ENCODE results near the gene CACNA2D4.

- TF ChIP-seq, protein P1, sequence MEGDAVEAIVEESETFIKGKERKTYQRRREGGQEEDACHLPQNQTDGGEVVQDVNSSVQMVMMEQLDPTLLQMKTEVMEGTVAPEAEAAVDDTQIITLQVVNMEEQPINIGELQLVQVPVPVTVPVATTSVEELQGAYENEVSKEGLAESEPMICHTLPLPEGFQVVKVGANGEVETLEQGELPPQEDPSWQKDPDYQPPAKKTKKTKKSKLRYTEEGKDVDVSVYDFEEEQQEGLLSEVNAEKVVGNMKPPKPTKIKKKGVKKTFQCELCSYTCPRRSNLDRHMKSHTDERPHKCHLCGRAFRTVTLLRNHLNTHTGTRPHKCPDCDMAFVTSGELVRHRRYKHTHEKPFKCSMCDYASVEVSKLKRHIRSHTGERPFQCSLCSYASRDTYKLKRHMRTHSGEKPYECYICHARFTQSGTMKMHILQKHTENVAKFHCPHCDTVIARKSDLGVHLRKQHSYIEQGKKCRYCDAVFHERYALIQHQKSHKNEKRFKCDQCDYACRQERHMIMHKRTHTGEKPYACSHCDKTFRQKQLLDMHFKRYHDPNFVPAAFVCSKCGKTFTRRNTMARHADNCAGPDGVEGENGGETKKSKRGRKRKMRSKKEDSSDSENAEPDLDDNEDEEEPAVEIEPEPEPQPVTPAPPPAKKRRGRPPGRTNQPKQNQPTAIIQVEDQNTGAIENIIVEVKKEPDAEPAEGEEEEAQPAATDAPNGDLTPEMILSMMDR (IDR thresholded peaks at IDR 0.05; ENCODE audit: extremely low read depth in 1 of 2, insufficient read depth in 1 of 2, low read depth in 1 of 2, low read length in 2 of 2) = no peak
- TF ChIP-seq JUN (IDR thresholded peaks at IDR 0.05; ENCODE audit: borderline replicate concordance, insufficient read depth, insufficient read length, low read depth) = no peak
- no peak for TF ChIP-seq POLR2A (IDR thresholded peaks at IDR 0.05; ENCODE audit: low read depth, low read length)
- TF ChIP-seq EZH2 (IDR thresholded peaks at IDR 0.05; ENCODE audit: borderline replicate concordance, low read depth, low read length, severe bottlenecking) = no peak
- TF ChIP-seq, protein P2, sequence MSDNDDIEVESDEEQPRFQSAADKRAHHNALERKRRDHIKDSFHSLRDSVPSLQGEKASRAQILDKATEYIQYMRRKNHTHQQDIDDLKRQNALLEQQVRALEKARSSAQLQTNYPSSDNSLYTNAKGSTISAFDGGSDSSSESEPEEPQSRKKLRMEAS (IDR thresholded peaks at IDR 0.05; ENCODE audit: insufficient read depth, insufficient read length) = no peak
- no peak for TF ChIP-seq POLR2AphosphoS5 (IDR thresholded peaks at IDR 0.05; ENCODE audit: insufficient read depth, low read depth, low read length)
- no peak for TF ChIP-seq FOS (IDR thresholded peaks at IDR 0.05; ENCODE audit: borderline replicate concordance, insufficient read depth, low read length)
- TF ChIP-seq MYC (IDR thresholded peaks at IDR 0.05; ENCODE audit: low read depth, low read length) = no peak
These were observed 84.8 kb downstream of the CACNA2D4 start for GRCh38 chr12:1833596-1834028.

Measured in endothelial cell of umbilical vein (primary cell).